Gastrocnemius medialis (tissue), 4 donors: Measurements from ENCODE around the gene GLRX2.

ENCODE experiments used
- POLR2A ChIP-seq, 2 donors: fragments of 450-650 bp; IDR thresholded peaks; one replicate each; pipeline ENCODE4 v1.6.1; 2017; ENCODE audit warnings: antibody characterized with exemption in 2 of 2, mild to moderate bottlenecking in 2 of 2, moderate library complexity in 2 of 2
- TF ChIP-seq, protein P1 (sequence below), 5 experiments: fragments of 450-650 bp in 3 of 5; fragments of 200-600 bp in 2 of 5; sonication (generic) in 2 of 5; IDR thresholded peaks in 4 of 5; conservative IDR thresholded peaks in 1 of 5; 1 replicate in 4 of 5; 2 replicates in 1 of 5; pipeline ENCODE4 v1.5.1; 2016 to 2019; ENCODE audit warnings: antibody characterized with exemption in 5 of 5, mild to moderate bottlenecking in 3 of 5, moderate library complexity in 3 of 5

DNA sequence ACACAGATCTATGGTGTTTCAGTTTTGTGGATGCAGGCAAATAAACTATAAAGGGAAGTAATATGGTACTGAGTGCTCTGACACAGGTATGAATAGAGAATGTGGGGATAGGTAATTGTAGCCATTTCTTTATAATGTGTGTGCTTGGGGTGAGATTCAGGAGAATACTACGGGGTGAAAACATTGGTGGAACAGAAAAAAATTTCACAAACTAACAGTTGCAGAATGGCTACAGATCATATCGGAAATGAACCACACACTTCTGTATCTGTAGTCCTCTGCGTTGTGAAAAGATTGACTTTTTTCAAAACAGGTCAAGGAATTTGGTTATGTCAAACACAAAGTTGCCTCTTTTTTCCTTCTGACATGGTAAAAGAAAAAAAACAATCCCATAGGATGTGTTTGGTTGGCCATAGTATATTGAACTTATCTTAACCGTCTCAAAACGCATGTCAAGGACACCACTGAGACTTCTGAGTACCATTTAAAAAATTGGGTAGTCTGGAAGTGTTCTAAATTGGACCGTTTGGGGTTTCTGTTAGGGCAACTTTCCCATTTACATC is 15.5 kb upstream of the GLRX2 start:
- TF ChIP-seq, protein P1, sequence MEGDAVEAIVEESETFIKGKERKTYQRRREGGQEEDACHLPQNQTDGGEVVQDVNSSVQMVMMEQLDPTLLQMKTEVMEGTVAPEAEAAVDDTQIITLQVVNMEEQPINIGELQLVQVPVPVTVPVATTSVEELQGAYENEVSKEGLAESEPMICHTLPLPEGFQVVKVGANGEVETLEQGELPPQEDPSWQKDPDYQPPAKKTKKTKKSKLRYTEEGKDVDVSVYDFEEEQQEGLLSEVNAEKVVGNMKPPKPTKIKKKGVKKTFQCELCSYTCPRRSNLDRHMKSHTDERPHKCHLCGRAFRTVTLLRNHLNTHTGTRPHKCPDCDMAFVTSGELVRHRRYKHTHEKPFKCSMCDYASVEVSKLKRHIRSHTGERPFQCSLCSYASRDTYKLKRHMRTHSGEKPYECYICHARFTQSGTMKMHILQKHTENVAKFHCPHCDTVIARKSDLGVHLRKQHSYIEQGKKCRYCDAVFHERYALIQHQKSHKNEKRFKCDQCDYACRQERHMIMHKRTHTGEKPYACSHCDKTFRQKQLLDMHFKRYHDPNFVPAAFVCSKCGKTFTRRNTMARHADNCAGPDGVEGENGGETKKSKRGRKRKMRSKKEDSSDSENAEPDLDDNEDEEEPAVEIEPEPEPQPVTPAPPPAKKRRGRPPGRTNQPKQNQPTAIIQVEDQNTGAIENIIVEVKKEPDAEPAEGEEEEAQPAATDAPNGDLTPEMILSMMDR (IDR thresholded peaks at IDR 0.05 in 4 of 5, conservative IDR thresholded peaks at IDR 0.05 in 1 of 5) = no peak
- TF ChIP-seq POLR2A (IDR thresholded peaks at IDR 0.05) = no peak
